KMS-11 (cell line): ENCODE results near the gene CACNB4.

Experiments used
- H2AFZ ChIP-seq: fragments of 200-600 bp; sonication (generic); 2 replicates; pipeline ENCODE4 v1.6.1; 2016; ENCODE audit warnings: antibody characterized with exemption, mixed run types, low read depth
- H3K27ac ChIP-seq: fragments of 200-600 bp; sonication (generic); 2 replicates; pipeline ENCODE4 v1.6.1; 2016; ENCODE audit warnings: mild to moderate bottlenecking, mixed run types
- H3K27me3 ChIP-seq: fragments of 200-600 bp; sonication (generic); 2 replicates; pipeline ENCODE4 v1.6.1; 2017; ENCODE audit warnings: mild to moderate bottlenecking, low read depth, mixed run types, moderate library complexity; ENCODE audit not compliant: insufficient read depth
- H3K36me3 ChIP-seq: fragments of 200-600 bp; sonication (generic); 2 replicates; pipeline ENCODE4 v1.6.1; 2017; ENCODE audit warnings: mild to moderate bottlenecking, mixed run types; ENCODE audit not compliant: insufficient read depth
- H3K4me1 ChIP-seq: fragments of 200-600 bp; sonication (generic); 2 replicates; pipeline ENCODE4 v1.6.1; 2016; ENCODE audit warnings: mild to moderate bottlenecking, low read depth, mixed run types; ENCODE audit not compliant: poor library complexity, severe bottlenecking
- H3K4me2 ChIP-seq: fragments of 200-600 bp; sonication (generic); 2 replicates; pipeline ENCODE4 v1.7.0; 2016; ENCODE audit warnings: mild to moderate bottlenecking, mixed run types
- H3K4me3 ChIP-seq: fragments of 200-600 bp; sonication (generic); IDR thresholded peaks from 2 replicates; pipeline ENCODE4 v1.6.1; 2017; ENCODE audit warnings: low read depth, low read length, mixed read lengths; ENCODE audit not compliant: insufficient read depth
- H3K79me2 ChIP-seq: fragments of 200-600 bp; sonication (generic); 2 replicates; pipeline ENCODE4 v1.6.1; 2016; ENCODE audit warnings: low read depth, mixed run types; ENCODE audit not compliant: insufficient read depth
- H3K9ac ChIP-seq: fragments of 200-600 bp; sonication (generic); 2 replicates; pipeline ENCODE4 v1.6.1; 2016; ENCODE audit warnings: mild to moderate bottlenecking, mixed run types
- H4K20me1 ChIP-seq: fragments of 200-600 bp; sonication (generic); 2 replicates; pipeline ENCODE4 v1.6.1; 2016; ENCODE audit warnings: mild to moderate bottlenecking, mixed run types; ENCODE audit not compliant: insufficient read depth
- TF ChIP-seq, protein P1 (sequence below): fragments of 200-600 bp; sonication (generic); conservative IDR thresholded peaks from 2 replicates; pipeline ENCODE4 v1.6.1; 2017; ENCODE audit warnings: low read depth, mild to moderate bottlenecking, antibody characterized with exemption, low read length, moderate library complexity, mixed read lengths

CACNB4 gene

GRCh38 chr2:151904807-151905206 is 194.0 kb downstream of the CACNB4 start:
- TF ChIP-seq, protein P1, sequence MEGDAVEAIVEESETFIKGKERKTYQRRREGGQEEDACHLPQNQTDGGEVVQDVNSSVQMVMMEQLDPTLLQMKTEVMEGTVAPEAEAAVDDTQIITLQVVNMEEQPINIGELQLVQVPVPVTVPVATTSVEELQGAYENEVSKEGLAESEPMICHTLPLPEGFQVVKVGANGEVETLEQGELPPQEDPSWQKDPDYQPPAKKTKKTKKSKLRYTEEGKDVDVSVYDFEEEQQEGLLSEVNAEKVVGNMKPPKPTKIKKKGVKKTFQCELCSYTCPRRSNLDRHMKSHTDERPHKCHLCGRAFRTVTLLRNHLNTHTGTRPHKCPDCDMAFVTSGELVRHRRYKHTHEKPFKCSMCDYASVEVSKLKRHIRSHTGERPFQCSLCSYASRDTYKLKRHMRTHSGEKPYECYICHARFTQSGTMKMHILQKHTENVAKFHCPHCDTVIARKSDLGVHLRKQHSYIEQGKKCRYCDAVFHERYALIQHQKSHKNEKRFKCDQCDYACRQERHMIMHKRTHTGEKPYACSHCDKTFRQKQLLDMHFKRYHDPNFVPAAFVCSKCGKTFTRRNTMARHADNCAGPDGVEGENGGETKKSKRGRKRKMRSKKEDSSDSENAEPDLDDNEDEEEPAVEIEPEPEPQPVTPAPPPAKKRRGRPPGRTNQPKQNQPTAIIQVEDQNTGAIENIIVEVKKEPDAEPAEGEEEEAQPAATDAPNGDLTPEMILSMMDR, result no peak
- Histone ChIP-seq H3K4me2 (no peak overlapping the region), H2AFZ (no peak overlapping the region), H3K27me3 (no peaks in the 10 kb centered on the region), H3K36me3 (no peaks in the 10 kb centered on the region), H4K20me1 (no peaks in the 10 kb centered on the region), H3K4me3 (no peak overlapping the region), H3K27ac (no peak overlapping the region), H3K9ac (no peak overlapping the region), H3K4me1 (no peaks in the 10 kb centered on the region), H3K79me2 (no peaks in the 10 kb centered on the region)

GRCh38 chr2:151904021-151904420 is 194.8 kb downstream of the CACNB4 start:
- TF ChIP-seq, protein P1, result no peak
- H4K20me1 ChIP-seq, result no peaks in the 10 kb centered on the region
- H3K4me2 ChIP-seq, result no peak overlapping the region
- no peaks in the 10 kb centered on the region for H3K79me2 ChIP-seq
- H3K27ac ChIP-seq, result no peak overlapping the region
- H3K4me3 ChIP-seq, result no peak overlapping the region
- no peak overlapping the region for H3K9ac ChIP-seq
- no peak overlapping the region for H2AFZ ChIP-seq
- H3K27me3 ChIP-seq, result no peaks in the 10 kb centered on the region
- no peaks in the 10 kb centered on the region for H3K4me1 ChIP-seq
- H3K36me3 ChIP-seq, result no peaks in the 10 kb centered on the region

- no peaks in the 10 kb centered on the region for H3K36me3 ChIP-seq
- H3K27ac ChIP-seq, result no peak overlapping the region
- H3K9ac ChIP-seq, result no peak overlapping the region
- no peaks in the 10 kb centered on the region for H4K20me1 ChIP-seq
- H3K4me1 ChIP-seq, result no peaks in the 10 kb centered on the region
- TF ChIP-seq, protein P1, result no peak
- no peaks in the 10 kb centered on the region for H3K79me2 ChIP-seq
- H2AFZ ChIP-seq, result no peak overlapping the region
- H3K27me3 ChIP-seq, result no peaks in the 10 kb centered on the region
- H3K4me3 ChIP-seq, result no peak overlapping the region
- no peak overlapping the region for H3K4me2 ChIP-seq
Observed at GRCh38 chr2:151902829-151903228, 196.0 kb downstream of the CACNB4 start.

DNA sequence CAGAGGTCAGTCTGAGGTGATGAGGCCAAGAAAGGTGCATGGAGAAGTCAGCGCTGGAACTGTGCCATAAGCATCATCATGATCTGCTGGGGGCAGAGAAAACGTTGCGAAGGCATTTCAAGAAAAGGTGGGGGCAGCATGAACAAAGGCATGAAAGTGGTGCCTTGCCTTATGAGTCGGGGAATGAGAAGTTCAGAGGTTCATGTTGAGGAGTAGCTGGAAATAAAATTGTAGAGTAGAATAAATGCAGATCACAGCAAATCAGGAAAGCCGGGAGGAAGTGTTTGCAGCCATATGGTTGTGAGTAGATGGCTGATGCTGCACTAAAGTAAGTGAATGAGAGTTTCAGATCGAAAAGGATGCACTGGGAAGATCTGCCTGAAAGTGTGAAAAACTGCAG is 198.5 kb downstream of the CACNB4 start:
- TF ChIP-seq, protein P1, result no peak
- Histone ChIP-seq H3K4me1 (no peaks in the 10 kb centered on the region), H3K27me3 (no peaks in the 10 kb centered on the region), H3K4me2 (no peak overlapping the region), H4K20me1 (no peaks in the 10 kb centered on the region), H3K9ac (no peak overlapping the region), H2AFZ (no peak overlapping the region), H3K79me2 (no peaks in the 10 kb centered on the region), H3K36me3 (no peaks in the 10 kb centered on the region), H3K27ac (no peak overlapping the region), H3K4me3 (no peak overlapping the region)

DNA sequence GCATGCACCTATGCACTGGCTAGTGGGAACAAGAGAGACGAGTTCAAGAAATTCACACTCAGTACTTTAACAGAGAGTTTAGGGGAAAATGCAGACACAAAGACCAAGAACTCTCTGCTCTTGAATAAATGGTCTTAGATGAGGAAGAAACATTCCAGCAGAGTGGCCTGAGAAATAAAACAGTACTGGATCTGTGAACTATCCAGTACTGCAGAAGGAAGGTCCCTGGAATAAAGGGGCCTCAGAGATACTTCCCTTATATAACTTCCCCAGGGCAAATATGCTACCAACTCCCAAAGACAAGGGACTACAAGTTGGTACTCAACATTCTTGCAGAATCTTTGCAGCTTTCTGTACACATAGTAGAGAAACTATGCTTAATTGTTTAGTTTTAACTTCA is 199.7 kb downstream of the CACNB4 start:
- H3K27ac ChIP-seq, result no peak overlapping the region
- H3K4me3 ChIP-seq, result no peak overlapping the region
- H3K79me2 ChIP-seq, result no peaks in the 10 kb centered on the region
- H3K9ac ChIP-seq, result no peak overlapping the region
- H3K36me3 ChIP-seq, result no peaks in the 10 kb centered on the region
- no peaks in the 10 kb centered on the region for H3K27me3 ChIP-seq
- H2AFZ ChIP-seq, result no peak overlapping the region
- H3K4me2 ChIP-seq, result no peak overlapping the region
- H4K20me1 ChIP-seq, result no peaks in the 10 kb centered on the region
- H3K4me1 ChIP-seq, result no peaks in the 10 kb centered on the region
- TF ChIP-seq, protein P1, result no peak
